NCI-H146 treated with DMSO at 0.1 percent for 48 hours (cell line): ENCODE results near the gene TRIM7.

ENCODE experiments used
- DNase-seq: peaks from one replicate; lab custom pipeline; 2025; ENCODE audit not compliant: unreplicated experiment; lab: John Stamatoyannopoulos, UW

TRIM7 gene

DNA sequence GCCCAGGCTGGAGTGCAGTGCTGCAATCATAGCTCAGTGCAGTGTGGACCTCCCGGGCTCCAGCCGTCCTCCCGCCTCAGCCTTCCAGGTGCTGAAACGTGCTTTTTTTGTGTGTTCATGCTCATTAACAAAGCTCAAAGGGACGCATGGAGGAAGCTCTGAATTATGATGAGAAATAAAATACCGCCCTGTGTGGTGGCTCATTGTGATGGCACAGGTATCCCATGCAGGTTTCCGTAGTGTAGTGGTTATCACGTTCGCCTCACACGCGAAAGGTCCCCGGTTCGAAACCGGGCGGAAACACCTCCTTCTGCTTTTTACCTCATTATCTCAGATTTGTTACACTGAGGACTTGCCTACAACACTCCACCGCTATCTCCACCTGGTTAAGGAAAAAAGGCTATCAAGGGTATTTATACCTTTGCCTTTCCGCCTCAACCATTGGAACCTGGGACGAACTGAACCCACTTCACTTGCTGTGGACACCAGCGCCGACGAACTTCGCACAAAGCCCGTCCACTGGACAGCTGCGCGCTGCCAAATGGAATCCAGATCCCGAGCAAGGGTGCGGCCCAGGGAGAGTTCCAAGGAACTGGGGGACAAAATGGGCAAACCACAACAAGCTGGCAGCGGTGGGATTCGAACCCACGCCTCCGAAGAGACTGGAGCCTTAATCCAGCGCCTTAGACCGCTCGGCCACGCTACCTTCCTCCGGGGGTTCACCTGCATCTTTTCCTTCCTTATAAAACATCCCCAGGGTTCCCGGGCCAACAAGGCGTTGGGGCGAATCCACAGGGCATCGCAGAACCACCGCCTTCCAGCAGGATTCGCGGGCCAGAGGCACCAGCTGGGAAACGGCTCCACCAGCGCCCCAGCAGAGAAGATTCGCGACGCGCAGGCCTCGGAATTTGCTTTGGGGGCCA lies 31.3 kb downstream of the TRIM7 start:
- DNase-seq = no peak

DNA sequence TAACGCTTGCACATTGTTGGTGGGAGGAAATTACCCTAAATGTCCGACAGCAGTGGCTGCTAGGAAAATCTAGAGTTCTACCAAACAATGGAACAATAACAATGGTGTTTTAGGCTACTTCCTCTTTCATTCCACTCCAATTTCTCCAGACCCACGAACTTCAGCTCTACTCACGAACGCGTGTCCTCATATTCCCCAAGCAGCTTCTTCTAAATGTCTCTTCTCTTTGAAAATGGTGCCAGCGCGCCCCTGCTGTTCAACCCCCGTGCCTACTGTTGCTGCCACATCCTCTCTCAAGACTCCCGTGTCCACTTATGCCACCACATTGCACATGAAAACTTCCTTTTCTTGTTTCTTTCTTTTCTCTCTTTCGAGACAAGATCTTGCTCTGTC lies 32.0 kb downstream of the TRIM7 start:
- DNase-seq = no peak

- DNase-seq = no peak
Measured at GRCh38 chr5:181171782-181172181, 33.2 kb downstream of the TRIM7 start.

- no peak for DNase-seq
Measured at GRCh38 chr5:181170996-181171395, 34.0 kb downstream of the TRIM7 start.

DNA sequence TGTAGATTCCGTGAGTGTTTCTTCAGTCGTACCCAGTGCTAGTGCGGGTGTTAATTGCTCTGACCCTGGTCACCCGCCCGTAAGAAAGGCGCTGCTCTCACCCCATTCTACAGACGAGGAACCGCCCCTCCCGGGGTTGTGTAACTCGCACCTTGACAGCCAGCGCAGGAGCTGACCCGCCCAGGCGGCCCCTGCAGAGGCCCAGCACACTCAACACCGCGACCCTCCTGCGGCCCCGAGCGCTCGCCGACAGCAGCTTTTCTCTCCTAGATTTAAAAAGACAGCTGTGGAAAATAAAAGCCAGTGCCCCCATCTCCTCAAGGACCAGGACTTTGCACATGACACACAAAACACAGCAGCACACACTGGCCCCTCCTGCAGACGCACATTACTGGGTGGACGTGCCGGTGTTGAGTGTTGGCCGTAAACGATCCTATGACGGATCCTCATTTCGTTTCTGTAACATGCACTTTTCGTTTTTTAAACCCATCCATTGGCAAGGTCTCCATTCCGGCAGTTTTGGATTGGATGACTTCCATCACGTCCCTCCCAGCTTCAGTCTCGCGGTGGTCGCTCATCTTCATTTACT lies 34.7 kb downstream of the TRIM7 start:
- no peak for DNase-seq

DNA sequence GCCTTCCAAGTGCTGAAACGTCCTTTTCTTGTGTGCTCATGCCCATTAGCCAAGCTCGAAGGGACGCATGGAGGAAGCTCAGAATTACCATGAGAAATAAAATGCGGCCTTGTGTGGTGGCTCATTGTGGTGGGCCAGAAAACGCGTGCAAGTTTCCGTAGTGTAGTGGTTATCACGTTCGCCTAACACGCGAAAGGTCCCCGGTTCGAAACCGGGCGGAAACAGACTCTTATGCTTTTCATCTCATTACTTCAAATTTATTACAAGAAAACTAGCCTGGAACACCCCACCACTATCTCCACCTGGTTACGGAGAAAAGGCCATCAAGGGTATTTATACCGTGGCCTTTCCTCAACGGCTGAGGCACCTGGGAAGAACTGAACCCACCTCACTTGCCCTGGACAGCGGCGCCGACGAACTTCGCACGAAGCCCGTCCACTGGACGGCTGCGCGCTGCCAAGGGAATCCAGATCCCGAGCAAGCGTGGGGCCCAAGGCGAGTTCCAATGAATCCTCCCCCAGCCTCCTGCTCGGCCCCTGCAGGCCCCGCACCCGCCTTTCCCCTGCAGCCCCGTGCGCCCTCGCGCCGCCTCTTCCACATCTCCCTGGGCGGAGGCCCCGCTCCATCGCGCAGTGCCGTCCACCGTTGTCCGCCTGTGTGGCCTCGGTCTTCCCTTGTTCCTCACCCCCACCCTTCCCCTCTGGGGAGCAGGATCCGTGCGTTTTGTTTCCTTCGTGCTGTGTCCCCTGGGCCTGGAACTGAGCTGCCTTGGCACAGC lies 35.3 kb downstream of the TRIM7 start:
- DNase-seq = peak; percentile 36

DNA sequence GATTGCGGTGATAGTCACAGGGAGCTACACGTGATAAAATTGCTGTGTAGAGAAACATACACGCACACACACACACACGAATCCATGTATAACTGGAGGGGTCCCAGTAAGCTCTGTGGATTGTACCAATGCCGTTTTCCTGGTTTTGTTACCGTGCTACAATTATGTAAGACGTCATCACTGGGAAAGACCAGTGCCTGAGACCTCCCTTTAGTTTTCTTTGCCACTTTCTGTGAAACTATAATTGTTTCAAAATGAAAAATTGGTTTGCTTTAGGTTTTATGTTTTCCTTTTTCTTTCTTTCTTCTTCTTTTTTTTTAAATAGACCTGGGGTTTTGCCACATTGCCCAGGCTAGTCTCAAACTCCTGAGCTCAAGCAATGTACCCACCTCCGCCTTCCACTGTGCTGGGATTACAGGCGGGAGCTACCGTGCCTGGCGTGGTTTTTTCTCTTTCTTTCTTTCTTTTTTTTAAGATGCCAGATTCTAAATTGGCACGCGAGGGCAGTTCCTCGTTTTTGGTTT lies 36.3 kb downstream of the TRIM7 start:
- no peak for DNase-seq

- DNase-seq = no peak
Measured at GRCh38 chr5:181167814-181168488, 37.0 kb downstream of the TRIM7 start.

DNA sequence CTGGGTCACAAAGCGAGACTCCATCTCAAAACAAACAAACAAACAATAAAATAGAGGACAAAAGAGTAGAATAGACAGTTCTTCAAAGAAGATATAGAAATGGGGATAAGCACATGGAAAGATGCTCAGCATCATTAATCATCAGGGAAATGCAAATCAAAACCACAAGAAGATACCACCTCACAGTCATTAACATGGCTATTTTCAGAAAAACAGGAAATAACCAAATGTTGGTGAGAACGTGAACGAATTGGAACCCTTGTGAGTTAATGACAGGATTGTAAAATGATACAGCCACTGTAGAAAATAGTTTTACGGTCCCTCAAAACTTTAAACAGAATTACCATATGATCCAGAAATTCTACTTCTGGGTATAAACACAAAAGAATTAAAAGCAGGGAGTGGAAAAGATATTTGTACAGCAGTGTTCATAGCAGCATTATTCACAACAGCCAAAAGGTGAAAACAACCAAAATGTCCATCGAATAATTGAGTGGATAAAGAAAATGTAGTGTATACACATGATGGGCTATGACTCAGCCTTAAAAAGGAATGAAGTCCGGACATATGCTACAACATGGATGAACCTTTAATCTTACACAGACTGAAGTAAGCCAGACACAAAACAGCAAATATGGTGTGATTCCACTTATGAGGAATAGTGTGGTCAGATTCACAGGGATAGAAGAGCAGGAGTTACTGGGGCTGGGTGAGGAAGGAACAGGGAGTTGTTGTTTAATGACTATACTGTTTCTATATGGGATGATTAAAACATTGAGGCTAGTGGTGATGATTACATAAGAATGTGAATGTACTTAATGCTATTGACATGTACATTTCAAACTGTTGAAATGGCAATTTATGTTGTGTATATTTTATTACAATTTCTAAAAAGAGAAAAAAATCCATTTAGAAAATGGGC lies 37.9 kb downstream of the TRIM7 start:
- no peak for DNase-seq

DNA sequence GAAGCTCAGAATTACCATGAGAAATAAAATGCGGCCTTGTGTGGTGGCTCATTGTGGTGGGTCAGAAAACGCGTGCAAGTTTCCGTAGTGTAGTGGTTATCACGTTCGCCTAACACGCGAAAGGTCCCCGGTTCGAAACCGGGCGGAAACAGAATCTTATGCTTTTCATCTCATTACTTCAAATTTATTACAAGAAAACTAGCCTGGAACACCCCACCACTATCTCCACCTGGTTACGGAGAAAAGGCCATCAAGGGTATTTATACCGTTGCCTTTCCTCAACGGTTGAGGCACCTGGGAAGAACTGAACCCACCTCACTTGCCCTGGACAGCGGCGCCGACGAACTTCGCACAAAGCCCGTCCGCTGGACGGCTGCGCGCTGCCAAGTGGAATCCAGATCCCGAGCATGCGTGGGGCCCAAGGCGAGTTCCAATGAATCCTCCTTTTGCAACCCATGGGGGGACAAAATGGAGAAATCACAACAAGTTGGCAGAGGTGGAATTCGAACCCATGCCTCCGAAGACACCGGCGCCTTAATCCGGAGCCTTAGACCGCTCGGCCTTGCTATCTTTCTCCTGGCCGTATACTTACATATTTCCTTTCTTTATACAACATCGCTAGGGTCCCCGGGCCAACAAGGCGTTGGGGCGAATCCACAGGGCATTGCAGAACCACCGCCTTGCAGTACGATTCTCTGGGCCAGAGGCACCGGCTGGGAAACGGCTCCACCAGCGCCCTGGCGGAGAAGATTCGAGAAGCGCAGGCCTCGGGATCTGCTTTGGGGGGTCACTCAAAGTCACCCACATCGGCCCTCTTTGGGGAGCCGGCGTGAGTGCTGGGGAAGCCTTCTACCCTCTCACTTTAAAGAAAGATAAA lies 40.7 kb downstream of the TRIM7 start:
- DNase-seq = no peak

DNA sequence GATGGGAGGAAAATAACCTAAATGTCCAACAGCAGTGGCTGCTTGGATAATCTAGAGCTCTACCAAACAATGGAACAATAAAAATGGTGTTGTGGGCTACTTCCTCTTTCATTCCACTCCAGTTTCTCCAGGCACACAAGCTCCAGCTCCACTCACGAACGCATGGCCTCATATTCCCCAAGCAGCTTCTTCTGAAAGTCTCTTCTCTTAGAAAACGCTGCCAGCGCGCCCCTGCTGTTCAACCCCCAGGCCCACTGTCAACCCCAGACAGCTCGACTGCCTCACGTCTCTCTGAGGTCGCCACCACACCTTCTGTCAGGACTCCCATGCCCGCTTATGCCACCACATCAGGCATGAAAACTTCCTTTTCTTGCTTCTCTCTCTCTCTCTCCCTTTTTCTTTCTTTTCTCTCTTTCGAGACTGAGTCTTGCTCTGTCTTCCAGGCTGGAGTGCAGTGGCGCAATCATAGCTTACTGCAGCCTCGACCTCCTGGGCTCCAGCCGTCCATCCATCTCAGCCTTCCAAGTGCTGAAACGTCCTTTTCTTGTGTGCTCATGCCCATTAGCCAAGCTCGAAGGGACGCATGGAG lies 41.4 kb downstream of the TRIM7 start:
- no peak for DNase-seq

DNA sequence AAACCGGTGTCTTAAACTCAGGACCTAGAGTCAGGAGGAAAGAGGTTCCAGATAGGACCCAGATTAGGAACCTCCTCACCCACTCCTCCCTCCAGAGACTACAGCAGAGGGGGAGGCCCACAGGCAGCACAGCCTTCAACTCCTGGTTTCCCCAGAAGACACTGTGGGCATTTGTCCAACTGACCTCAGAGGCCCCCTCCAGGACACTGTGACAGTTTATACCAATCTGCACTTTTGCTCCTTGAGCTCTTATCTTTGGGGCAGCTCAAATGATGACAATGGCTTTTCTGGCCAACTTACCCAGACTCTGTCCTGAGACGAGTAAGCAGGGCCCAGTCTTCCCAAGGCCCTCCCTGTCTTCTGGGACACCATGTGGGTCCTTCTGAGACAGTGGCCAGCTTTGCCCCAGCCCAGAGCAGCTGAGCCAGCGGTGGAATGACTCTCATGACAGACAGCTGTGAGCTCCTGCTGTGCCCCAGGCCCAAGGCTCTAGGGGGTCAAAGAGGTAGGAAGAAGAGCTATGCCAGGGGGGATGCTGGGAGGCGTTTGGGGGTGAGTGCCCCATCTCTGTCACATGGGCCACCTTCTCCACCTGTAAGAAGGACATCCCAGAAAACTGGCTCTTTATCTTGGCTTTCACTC lies 43.3 kb downstream of the TRIM7 start:
- no peak for DNase-seq

GRCh38 chr5:181160755-181161533 lies 44.1 kb downstream of the TRIM7 start:
- DNase-seq = peak; percentile 16

GRCh38 chr5:181160152-181160754 lies 44.7 kb downstream of the TRIM7 start:
- DNase-seq = no peak

DNA sequence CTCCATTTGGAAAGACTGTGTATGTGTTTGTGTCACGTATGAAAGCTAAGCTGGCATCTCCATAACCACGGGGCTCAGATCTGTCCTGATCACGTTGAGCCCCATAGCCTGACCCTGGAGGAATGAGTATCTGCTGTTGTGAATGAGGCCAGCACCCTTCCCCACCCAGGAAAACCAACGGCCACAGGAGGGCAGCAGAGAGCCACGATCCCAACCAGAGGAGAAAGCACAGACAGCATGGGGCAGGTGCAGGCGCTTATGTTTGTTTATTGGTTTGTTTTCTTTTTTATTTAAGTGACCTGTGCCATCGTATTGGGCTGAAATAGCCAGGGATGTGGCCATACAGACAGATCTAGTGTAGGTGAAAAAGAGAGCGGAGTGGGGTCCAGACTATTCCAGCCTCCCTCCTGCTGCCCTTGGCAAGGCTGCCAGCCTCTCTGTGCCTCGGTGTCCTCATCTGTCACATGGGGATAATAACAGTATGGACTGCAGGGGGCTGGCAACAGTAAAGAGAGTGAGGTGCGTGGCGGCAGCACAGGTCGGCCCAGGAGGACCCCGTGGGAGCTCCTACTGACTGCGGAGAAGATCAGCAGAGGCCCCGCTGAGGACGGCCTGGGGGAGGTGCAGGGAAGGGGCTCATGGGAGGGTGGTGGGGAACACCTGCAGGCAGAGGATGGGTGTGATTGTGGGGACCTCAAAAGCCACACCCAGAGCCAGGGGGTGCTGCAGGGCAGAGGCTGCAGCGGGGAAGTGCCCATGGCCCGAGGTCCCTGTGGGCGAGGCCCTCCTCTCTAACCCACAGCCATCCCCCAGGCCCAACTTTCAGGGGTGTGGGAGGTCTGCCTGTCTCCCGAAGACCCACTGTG lies 45.5 kb downstream of the TRIM7 start:
- DNase-seq = peak; percentile 29

DNA sequence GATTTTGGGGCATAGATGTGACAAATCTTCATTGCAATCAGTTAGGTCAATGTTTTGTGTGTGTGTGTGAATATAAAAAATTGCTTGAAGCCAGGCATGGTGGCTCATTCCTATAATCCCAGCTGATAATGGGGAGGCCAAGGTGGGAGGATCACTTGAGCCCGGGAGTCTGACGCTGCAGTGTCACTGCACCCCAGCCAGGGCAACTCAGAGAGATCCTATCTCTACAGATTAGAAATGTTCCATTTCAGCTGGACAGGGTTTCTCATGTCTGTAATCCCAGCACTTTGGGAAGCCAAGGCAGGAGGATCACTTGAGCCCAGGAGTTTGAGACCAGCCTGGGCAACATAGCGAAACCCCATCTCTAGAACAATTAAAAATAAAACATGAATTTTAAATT lies 46.1 kb downstream of the TRIM7 start:
- DNase-seq = no peak
